B cell (primary cell): ENCODE measurements around the gene OSTF1.

Source experiments
- EZH2 ChIP-seq: IDR thresholded peaks from 2 replicates; pipeline ENCODE4 v1.6.1; 2012; ENCODE audit warnings: borderline replicate concordance, low read depth, mild to moderate bottlenecking, moderate library complexity, low read length; ENCODE audit not compliant: insufficient read depth, poor library complexity, severe bottlenecking
- TF ChIP-seq, protein P1 (sequence below): fragments of 200-600 bp; IDR thresholded peaks from one replicate; pipeline ENCODE4 v1.8.0; 2022; ENCODE audit warnings: antibody characterized with exemption, mild to moderate bottlenecking

DNA sequence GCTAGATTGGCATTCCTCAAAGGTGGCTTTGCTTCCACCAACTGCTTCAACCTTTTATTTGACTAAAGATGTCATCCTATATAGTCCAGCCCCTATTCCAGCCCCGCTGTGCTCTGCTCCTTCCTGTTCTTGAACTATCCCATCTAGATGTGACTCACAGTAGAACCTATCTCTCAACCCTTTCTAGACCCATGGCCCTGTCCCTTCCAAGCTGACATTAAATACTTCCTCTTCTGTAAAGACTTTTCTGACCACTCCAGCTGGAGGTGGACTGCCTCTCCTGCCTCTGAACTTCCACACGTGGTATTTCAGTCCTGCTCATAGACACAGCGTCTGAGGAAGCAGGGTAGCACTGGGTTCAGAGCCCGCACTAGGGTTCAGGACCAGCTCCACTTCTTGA lies 32.4 kb downstream of the OSTF1 start:
- TF ChIP-seq, protein P1, sequence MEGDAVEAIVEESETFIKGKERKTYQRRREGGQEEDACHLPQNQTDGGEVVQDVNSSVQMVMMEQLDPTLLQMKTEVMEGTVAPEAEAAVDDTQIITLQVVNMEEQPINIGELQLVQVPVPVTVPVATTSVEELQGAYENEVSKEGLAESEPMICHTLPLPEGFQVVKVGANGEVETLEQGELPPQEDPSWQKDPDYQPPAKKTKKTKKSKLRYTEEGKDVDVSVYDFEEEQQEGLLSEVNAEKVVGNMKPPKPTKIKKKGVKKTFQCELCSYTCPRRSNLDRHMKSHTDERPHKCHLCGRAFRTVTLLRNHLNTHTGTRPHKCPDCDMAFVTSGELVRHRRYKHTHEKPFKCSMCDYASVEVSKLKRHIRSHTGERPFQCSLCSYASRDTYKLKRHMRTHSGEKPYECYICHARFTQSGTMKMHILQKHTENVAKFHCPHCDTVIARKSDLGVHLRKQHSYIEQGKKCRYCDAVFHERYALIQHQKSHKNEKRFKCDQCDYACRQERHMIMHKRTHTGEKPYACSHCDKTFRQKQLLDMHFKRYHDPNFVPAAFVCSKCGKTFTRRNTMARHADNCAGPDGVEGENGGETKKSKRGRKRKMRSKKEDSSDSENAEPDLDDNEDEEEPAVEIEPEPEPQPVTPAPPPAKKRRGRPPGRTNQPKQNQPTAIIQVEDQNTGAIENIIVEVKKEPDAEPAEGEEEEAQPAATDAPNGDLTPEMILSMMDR: no peak
- no peak for TF ChIP-seq EZH2
